ENCODE results near the gene RAP1GAP2. TPM values are rescaled to one million over a fixed set of nuclear protein-coding genes. Genes with fewer than 3 reads are reported as not detected.
A peak's percentile ranks its signal among the peaks of the same experiment; 100 is the strongest.

Gene RAP1GAP2
- total RNA-seq, 1 experiment from 2014 or later: 3.8 TPM

GRCh38 chr17:2911035-2911754, 115.0 kb downstream of the RAP1GAP2 start:
- DNase-seq (ENCODE audit: low read depth): no peak

DNA sequence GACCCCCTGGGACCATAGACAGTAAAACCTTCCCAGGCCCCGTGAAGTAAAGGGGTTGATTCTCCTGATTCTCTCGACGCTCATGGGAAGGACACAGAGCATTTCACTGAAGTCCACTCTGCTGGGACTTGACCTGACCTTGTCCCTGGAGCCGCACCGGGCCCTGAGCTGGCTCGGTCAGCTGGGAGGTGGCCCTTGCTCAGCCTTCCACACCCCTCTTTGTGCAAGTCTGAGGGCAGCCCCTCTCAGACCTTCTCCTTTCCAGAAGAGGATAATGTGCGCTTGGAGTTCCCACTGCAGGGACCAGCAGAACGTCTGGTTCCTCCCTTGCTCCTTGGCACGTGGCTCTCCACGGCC, 115.5 kb downstream of the RAP1GAP2 start:
- DNase-seq (ENCODE audit: low read depth): no peak

DNA sequence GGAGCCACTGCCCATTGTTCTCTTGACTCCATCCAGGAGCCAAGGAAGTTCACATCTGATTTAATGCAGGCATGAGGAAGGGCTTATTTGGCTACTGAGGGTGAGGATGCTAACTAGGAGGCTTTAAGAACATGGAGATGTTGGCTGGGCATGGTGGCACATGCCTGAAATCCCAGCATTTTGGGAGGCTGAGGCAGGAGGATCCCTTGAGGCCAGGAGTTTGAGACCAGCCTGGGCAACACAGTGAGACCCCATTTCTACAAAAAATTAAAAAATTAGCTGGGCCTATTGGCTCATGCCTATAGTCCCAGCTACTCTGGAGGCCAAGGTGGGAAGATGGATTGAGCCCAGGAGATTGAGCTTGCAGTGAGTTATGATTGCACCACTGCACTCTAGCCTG, 116.5 kb downstream of the RAP1GAP2 start:
- DNase-seq (ENCODE audit: low read depth): no peak

GRCh38 chr17:2916461-2916860, 120.2 kb downstream of the RAP1GAP2 start:
- DNase-seq (ENCODE audit: low read depth): no peak

GRCh38 chr17:2921443-2921842, 125.2 kb downstream of the RAP1GAP2 start:
- no peak for DNase-seq (ENCODE audit: low read depth)

DNA sequence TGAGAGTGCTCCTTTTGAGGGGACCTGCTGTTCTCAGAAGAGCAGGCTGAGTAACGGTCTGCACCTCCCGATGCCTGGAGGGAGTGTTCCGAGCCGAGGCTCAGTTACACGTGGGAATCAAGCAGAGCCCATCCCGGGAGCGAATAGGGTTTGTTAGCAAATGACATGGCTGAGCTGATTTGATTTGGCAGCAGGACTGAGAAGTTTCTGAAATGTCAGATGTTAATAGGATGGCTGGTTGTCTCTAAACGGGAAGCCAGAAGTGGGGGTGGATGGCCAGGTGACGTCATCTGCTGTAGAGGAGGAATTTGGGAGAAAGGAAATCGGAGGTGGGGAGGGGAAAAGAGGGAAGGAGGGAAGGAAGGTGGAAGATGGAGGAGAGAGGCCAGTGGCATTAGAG, 128.0 kb downstream of the RAP1GAP2 start:
- DNase-seq (ENCODE audit: low read depth): peak; percentile 67

- DNase-seq (ENCODE audit: low read depth): peak; percentile 39
Measured at GRCh38 chr17:2925011-2925410, 128.8 kb downstream of the RAP1GAP2 start.

DNA sequence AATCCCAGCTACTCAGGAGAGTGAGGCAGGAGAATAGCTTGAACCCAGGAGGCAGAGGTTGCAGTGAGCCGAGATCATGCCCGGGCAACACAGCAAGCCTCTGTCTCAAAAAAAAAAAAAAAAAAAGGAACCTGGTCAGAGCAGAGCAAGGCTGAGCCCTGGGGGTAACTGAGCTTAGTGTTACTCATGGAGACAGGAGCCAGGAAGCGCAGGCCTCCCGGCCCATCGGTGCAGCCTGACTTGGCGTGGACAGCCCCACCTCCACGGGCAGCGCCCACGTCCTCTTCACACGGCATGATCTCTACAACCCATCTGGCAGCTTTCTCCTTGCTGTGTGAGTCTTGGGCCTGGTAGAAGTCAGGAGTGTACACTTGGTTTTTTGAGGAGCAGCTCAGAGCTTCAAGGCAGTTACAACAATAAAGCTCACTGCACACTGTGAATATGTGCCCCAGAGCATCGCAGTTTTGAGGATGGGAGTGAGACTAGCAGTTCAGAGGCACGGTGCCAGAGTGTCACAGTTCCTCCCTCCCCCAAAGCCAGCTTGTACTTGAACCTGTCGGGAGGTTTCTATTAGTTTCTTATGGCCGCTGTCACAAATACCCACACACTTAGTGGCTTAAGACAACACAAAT, 129.9 kb downstream of the RAP1GAP2 start:
- peak; percentile 88 for DNase-seq (ENCODE audit: low read depth)

- DNase-seq (ENCODE audit: low read depth): no peak
Measured at GRCh38 chr17:2928294-2928890, 132.2 kb downstream of the RAP1GAP2 start.

DNA sequence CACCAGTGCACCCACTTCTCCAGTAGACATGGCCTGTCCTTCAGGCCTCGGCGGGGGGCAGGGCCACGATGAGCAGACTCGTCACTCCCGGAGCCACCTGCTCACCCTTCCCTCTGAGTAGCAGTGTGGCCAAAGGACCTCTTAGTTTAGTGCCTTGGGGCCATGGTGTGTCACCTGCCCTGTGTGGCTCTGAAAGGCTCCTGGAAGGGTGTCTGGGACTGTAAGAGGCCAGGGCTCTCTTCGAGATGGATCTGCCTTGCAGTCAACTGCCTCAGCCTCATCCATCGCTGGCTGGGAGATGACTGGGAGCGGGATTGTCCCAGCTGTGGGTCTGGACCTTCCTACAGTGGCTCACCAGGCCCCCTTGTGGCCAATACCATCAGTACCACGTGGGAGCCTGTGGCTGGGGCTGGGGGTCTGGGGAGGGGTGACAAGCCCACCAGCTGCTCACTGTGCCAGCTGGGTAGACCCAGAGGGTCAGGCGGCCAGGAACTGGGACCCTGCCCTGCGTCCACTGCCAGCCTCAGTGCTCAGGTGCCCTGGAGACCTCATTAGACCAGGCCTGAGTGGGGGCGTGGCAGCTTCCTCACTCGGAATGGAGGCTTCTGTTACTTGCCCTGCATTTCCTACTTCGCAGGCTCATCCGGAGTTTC, 133.8 kb downstream of the RAP1GAP2 start:
- peak; percentile 39 for DNase-seq (ENCODE audit: low read depth)

GRCh38 chr17:2931876-2932275, 135.6 kb downstream of the RAP1GAP2 start:
- DNase-seq (ENCODE audit: low read depth): no peak

DNA sequence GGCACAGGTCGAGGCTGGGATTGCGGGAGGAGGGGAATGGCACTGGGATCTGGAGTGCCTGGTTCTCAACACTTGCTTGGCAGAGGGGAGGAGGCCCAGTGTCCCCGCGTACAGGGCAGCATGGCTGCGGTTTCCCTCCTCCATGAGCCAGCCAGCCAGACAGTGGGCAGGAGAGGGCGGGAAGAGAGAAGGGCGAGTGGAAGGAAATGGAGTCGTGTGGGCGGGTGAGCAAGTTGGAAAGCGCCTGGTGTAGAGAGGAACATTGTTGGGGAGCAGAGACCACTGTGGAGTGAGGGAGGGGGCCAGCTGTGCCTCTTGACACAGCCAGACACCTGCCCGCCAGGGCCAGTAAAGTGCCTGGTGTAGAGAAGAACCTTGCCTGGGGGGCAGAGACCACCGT, 136.7 kb downstream of the RAP1GAP2 start:
- DNase-seq (ENCODE audit: low read depth): peak; percentile 19

DNA sequence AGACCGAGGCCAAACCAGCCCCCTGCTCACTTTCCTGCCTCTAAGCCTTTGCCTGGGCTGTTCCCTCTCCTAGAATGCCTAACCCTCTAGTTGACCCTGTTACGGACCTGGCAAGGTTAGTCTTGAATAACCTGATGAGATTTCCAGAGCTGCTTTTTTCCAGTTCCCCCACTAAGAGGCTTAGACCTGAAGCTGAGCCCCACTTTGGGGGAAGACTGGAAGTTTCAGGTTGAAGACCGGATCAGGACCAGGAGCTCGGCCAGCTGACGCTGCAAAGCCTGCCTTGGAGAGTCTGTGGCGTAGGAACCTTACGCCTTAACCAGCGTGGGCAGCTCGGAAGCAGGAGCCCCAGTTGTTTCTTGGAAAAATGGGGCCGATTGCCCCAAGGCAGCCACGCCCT, 137.4 kb downstream of the RAP1GAP2 start:
- no peak for DNase-seq (ENCODE audit: low read depth)

GRCh38 chr17:2935632-2936031, 139.4 kb downstream of the RAP1GAP2 start:
- DNase-seq (ENCODE audit: low read depth): no peak

DNA sequence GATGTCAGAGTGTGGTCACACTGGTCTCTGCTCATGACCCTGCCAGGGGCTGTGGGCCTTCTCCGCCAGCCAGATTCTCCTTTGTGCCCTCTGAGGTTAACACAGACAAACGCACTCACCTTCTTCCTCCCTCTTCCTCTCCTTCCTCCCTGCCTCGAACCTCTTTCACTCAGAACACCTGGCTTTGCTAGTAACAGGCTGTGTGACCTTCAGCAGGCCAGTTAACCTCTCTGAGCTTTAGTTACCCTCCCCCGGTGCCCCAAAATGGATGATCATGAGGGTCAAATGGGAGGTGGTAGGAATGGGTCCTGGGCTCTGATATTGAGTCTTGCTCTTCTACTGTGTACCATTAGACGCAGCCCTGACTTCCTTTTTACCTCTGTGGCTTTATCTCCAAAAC, 140.1 kb downstream of the RAP1GAP2 start:
- DNase-seq (ENCODE audit: low read depth): no peak

GRCh38 chr17:2936771-2937321, 140.6 kb downstream of the RAP1GAP2 start:
- no peak for DNase-seq (ENCODE audit: low read depth)

DNA sequence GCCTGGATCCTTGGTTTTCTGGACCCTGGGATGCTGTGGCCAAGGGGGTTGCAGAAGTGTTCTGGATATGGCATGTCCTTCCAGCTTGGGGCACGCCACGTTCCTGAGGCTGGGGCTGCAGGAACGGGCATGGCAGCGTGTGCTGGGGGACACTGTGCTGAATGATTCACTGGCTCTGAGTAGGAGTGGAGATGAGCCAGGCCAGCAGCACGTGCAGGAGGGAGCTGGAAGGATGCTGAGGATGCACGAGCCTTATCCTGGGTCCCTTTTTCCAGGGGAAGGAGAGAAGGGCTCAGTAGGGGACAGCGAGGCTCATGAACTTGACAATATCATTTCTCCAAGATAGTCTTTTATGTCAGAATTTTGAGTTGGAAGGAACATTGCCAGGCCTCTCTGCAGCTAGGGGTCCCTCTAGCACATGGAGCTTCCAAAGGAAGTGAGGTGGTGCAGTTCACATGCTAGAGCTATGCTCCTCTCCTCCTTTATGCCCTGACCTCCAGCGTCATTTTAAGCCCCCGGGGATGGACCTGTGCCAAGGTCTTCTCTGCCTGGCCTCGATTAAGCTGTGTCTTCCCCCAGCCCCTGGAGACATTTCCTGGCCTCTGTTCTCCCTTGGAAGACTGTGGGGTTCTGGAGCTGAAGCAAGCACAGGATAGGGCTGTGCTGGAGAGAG, 141.2 kb downstream of the RAP1GAP2 start:
- peak; percentile 28 for DNase-seq (ENCODE audit: low read depth)

DNA sequence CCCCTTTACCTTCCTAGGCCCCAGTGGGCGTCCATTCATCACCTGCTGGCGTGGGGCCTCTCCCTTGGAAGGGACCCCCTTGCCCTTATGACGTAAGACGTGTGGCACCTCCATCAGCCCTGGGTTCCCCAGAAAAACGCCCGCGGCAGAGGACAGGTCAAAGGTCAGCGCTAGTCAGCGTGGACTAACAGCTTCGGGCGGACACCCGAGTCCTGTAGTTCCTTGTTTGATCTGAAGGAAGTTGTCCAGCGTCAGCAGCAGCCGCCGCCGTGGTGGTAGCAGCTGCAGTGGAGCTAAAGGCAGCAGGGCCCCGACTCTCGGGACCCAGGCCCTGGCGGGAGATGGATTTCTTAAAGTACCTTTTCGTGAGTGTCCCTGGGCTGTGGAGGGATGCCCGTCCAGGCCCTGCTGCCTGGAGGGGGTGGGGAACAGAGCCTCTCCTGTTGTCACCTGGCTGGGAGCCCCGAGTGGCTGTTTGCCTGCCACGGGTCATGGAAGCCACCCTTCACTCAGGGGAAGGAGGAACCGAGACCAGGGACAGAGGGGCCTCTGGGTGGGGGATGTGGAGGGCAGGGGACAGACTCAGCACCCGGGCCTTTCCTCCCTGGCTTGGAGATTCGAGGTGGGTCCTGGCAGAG, 143.6 kb downstream of the RAP1GAP2 start:
- no peak for DNase-seq (ENCODE audit: low read depth)

GRCh38 chr17:2940352-2940751, 144.1 kb downstream of the RAP1GAP2 start:
- no peak for DNase-seq (ENCODE audit: low read depth)

GRCh38 chr17:2943981-2944380, 147.7 kb downstream of the RAP1GAP2 start:
- no peak for DNase-seq (ENCODE audit: low read depth)

- no peak for DNase-seq (ENCODE audit: low read depth)
Measured at GRCh38 chr17:2945299-2945698, 149.1 kb downstream of the RAP1GAP2 start.
